SIG-M5 treated with dmso at 0.1 percent for 504 hours (cell line): ENCODE results near the gene WNT8B.

Experiments
- DNase-seq: peaks from one replicate; lab custom pipeline; 2025; ENCODE audit not compliant: unreplicated experiment; lab: John Stamatoyannopoulos, UW

The WNT8B gene

GRCh38 chr10:100462709-100463108 is at the start of gene WNT8B:
WNT8B (plus strand) TSS chr10:100463009; CDS start chr10:100463169, 160 bp downstream.
- DNase-seq: no peak

GRCh38 chr10:100413173-100413572 is 49.6 kb upstream of the WNT8B start:
- no peak for DNase-seq

GRCh38 chr10:100419911-100420449 is 42.8 kb upstream of the WNT8B start:
- DNase-seq: peak; percentile 43

DNA sequence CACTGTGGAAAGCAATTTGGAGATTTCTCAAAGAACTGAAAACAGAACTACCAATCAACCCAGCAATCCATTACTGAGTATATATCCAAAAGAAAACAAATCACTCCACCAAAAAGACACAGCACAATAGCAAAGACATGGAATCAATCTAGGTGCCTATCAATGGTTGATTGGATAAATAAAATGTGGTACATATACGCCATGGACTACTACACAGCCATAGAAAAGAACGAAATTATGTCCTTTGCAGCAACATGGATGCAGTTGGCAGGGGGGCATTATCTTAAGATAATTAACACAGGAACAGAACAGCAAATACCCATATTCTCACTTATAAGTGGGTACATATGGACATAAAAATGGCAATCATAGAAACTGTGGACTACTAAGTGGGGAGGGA is 35.4 kb upstream of the WNT8B start:
- no peak for DNase-seq

DNA sequence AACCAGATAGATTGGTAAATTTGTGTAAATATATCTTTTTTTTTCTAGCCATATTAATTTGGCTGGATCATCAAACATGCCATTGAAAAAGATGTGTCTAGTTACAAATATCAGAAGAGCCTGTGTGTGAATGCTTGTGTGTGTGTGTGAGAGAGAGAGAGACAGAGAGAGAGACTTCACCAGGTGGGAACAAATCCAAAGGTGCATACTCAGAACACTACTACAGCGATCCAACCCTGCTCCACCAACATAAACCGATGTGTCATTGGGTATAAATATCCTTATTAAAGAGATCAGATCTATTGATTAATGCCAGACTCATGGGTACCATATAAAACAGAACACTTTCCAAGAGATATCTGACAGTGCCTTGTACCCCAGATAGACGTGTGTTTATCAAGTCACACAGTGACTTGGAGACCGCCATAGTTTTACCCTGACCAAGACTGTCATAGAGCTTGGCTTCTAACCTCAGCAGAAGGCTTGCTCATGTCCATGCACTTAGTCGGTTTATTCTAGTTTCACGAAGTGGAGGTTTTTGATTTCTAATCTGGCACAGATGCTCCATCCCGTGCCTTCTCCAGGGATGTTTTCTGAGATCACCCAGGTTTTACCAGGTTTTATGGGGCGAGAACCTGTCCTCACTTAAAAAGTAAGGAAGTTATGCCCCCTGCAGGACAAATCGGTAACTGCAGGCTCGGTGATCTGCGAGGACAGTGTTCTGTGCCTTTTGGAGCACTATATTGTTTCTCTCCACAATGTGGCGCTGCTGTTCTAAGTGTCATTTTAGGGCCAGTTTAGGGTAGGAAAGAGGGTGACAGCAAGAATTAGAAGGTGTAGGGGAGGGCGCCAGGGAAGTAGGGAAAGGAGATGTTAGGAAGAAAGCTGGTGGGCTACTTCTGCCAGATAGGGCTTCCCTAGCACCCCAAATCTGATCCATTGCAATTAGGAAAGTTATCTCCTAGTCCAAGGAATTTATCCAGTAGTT is 29.3 kb upstream of the WNT8B start:
- DNase-seq: peak; percentile 89

DNA sequence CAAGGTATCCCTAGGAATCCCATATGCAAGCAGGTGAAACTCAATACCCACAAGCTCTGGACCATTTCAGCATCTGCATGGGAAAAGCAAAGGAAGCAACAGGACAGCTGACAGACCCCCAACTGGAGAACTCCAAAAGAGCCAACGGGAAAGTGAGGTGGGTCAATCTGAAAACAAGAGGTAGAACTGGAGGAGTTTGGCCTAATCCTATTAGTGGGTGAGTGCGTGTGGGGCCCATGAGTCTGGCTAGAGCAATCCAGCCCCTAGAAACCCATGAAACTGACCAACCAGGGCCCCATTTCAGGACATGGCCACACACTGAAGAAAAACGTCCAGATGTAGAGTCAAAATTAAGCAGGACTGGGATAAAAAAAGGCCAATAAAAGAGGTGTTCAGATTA is 26.6 kb upstream of the WNT8B start:
- DNase-seq: no peak

DNA sequence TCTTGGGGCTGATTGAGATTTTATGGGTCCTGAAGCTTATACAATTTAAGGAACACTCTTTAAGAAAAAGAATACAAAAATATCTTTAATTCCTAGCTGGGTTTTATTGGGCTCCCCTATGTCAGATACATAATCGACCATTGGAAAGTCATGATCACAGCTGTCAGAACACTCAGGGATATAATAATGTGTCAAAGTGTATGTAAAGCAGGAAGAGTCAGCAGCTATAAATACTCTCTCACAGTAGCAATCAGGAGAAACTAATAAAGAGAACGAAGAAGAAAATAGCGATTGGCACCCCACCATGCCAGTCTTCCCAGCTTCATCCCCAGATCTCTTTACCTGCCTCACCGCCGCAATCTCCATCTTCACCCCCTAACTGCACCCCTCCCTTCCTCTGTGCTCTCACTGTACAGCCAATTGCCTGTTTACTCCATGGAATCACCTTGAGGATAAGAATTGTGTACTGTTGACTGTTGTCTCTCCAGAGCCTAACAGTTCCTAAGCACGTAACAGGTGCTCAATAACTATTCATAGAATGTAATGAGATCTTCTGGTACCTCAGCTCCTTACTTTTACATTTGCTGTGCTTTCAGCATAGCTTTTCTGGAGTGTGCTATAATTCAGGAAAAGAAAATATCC is 24.0 kb upstream of the WNT8B start:
- DNase-seq: no peak

DNA sequence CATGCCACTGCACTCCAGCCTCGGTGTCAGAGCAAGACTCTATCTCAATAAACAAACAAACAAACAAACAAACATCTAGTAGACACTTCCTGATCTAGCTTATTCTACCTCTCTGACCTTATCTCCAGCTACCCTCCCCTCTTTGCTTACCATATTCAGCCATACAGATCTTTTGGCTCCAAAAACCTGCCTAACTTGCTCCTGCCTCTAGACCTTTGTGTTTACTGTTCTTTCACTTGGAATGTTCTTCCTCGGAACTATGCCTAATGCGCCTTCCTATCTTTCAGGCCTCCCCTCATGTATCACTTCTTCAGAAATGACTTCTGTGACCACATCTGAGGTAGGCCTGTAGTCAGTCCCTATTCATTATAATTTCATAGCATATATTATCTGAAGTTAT is 20.3 kb upstream of the WNT8B start:
- DNase-seq: no peak

- DNase-seq: peak; percentile 1
Measured at GRCh38 chr10:100446130-100446761, 16.6 kb upstream of the WNT8B start.

- DNase-seq: no peak
Measured at GRCh38 chr10:100447663-100448062, 15.1 kb upstream of the WNT8B start.

DNA sequence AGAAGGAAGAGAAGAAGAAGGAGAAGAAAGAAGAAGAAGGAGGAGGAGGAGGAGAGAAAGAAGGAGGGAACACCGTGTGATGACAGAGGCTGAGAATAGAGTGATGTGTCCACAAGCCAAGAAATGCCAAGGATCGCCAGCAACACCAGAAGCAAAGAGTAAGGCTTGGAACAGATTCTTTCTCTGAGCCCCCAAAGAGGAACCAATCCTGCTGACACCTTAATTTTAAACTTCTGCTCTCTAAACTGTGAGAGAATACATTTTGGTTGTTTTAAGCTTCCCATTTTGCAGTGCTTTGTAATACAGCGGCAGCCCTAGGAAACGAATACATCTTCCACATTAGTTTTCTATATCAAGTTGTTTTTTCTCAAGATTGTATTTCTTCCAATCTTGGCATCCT is 13.9 kb upstream of the WNT8B start:
- no peak for DNase-seq

GRCh38 chr10:100468322-100468721 is 5.5 kb downstream of the WNT8B start:
- DNase-seq: no peak

GRCh38 chr10:100468978-100469377 is 6.2 kb downstream of the WNT8B start:
- no peak for DNase-seq

DNA sequence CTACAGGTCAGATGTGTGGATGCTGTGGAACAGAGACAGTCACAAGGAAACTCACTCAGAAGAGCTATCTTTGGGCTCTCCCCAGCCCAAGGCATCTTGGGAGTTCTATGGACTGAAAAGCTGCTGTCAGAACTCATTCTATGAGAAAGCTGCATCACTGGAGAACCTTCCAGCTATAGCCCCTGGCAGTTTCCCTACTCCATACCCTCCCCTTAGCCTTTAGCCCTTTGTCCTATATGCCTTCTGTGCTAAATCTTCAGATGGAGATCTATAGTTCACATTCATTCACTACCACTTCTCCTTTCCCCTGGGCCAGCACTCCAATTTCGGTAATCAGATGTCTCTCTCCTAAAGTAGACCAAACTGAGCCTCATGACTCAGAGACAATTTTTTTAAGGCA is 6.9 kb downstream of the WNT8B start:
- no peak for DNase-seq

DNA sequence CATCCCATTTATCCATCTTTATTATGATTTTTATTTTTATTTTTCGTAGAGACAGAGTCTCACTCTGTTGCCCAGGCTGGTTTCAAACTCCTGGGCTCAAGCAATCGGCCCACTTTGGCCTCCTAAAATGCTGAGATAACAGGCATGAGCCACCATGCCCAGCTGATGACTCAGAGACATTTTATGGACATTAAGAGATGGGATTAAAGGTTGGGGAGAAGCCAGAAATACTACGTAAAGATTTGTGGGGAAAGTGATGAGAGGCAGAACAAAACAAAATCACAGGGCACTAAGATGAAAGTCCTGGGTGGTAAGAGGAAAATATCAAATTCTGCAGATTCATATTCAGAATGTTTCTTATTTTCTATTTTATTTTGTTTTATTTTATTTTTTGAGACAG is 7.6 kb downstream of the WNT8B start:
- DNase-seq: no peak

DNA sequence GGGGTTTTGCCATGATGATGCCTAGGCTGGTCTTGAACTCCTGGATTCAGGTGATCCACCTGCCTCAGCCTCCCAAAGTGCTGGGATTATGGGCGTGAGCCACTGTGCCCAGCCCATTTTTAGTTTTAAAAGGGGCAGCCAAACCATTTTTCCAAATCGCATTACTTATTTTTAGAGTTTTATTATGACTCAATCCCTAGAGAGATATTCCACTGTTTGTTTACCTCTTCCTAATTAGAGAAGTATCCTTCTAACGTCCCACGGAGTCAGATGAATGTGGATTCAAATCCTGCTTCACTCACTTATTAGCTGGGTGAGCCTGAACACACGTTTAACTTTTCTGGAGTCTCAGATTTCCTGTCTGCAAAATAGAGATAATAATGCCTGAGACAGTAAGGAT is 15.2 kb downstream of the WNT8B start:
- no peak for DNase-seq

- DNase-seq: no peak
Measured at GRCh38 chr10:100479037-100479436, 16.2 kb downstream of the WNT8B start.

GRCh38 chr10:100480002-100480401 is 17.2 kb downstream of the WNT8B start:
- DNase-seq: no peak

DNA sequence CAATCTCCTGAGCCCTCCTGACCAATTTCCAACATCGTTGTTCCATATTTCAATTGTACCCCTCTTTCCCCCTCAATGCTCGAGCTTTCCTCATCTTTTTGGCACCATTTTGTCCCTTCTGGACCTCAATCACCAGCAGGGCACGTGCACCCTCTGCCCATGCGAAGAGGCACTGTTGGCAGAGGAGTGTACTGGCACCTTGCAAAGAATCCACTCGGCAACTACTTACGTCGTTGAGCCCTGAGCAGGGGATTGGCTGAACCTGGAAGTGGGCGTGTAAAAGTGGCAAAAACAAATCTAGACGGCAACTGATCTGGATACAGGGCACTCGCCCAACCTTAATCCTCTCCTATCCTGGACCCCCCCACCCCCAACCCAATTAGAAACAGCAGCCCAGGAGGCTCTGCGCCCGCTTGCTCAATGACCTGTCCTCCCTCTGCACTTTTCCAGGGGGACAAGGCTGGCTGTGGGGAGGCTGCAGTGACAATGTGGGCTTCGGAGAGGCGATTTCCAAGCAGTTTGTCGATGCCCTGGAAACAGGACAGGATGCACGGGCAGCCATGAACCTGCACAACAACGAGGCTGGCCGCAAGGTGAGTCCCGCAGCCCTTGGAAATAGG is 18.8 kb downstream of the WNT8B start:
- peak; percentile 86 for DNase-seq

- DNase-seq: peak; percentile 58
Measured at GRCh38 chr10:100482181-100482833, 19.5 kb downstream of the WNT8B start.

GRCh38 chr10:100482834-100483185 is 20.0 kb downstream of the WNT8B start:
- DNase-seq: no peak
